GM18868 (cell line): Measurements from ENCODE around the gene PROCR.
"Not testable (repeated sequence)": the region's sequence is repeated elsewhere in the genome, so short reads cannot be mapped to it uniquely, and the experiment has no call there.

Experiments
- ATAC-seq: cut with Tn5 transposase; IDR thresholded peaks from one replicate; pipeline ENCODE4 v1.9.1; 2021; ENCODE audit warnings: mild to moderate bottlenecking, moderate library complexity; ENCODE audit not compliant: unreplicated experiment

The PROCR gene

DNA sequence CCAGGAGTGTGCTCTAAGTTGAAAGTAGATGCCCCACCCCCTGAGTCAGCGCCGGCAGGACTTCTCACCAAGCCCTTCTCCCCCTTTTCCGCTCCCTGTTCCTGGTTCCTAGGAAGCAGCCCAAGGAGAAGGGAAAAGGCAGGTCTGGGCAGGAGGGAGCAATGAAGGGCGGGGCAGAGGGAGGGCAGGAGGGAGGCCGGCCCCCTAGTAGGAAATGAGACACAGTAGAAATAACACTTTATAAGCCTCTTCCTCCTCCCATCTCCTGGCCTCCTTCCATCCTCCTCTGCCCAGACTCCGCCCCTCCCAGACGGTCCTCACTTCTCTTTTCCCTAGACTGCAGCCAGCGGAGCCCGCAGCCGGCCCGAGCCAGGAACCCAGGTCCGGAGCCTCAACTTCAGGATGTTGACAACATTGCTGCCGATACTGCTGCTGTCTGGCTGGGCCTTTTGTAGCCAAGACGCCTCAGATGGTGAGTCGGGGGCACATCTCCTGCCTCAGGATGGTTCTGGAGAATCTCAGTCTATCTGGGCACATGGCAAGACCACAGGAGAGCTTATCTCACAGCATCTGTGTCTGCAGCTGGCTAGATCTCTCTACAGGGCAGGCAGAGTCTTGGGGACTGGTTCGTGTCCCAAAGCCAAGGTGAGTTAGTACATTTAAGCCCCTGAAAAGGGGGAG, at the start of gene PROCR:
PROCR (plus strand) TSS at position 320 of the 681 bp plus-strand sequence; CDS start at position 403, 83 bp downstream.
- ATAC-seq, result no peak

DNA sequence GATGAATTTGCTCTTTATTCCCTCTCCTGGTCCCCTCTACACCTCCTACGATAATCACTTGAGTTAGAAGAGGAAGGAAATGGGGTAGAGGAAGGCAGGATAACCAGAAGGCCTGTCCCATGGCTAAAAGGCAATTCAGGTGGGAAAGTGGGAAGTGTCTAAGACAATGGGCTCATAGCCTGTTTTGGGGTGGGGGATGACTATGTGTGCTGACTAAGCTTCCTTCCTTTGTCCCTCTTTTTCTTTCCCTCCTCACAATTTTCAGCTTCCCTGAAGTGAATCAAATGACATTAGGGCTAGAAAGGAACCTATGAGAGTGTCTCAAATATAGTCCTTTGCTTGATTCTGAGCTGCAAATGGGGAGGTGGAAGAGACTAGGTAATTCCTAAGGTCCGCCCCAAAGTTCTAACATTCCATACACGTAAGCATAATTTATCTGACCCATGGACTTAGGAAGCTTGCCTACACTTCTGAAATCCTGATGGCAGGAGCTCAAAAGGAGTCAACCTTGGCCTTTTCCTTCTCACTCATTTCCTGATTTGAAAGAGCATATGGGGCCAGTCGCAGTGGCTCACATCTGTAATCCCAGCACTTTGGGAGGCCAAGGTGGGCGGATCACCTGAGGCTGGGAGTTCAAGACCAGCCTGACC, 49.0 kb upstream of the PROCR start:
- no peak for ATAC-seq

DNA sequence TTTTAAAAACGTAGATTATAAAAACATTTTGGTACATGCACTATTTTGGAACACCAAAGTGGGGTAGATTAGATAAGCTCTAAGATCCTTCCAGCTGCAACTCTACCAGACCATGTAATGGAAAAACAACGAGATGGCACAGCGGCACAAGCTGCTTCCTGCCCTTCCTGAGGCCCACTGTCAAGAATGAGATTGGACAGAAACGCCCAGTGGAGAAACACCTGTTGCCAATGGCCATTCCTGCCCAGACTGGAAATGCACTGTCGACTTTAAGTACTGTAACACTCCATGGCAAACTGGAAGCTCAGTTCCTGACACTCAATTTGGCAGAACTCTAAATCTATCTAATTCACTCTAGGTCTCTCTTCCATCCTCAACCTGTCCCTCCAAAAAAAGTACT, 46.1 kb upstream of the PROCR start:
- ATAC-seq, result no peak

DNA sequence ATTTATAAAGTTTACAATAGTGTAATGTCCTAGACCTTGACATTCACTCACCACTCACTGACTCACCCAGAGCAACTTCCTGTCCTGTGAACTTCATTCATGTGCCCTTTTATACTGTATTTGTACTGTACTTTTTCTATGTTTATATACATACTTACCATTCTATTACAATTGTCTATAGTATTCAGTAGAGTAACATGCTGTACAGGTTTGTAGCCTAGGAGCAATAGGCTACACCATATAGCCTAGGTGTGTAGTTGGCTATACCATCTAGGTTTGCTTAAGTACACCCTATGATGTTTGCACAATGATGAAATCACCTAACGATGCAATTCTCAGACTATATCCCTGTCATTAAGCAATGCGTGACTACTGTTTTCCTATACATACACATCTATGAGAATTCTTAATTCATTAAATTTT, 42.2 kb upstream of the PROCR start:
- ATAC-seq, result no peak

DNA sequence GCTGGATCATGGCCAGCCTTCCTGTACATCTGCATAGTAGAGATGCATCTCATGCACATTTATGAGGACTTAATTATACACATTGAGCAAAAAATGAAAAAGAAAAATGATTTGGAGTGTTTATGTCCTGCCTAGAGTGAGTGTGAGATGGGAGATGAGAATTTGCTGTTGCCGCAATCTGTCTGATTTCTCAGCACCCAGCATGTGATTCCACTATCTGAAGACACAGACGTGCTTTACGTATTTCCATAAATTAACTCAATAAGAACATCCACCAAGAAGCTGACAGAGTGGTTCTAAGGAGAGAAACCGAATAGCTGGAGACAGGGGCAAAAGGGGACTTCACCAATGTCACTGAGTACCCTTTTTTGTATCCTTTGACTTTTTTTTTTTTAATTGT, 39.9 kb upstream of the PROCR start:
- no peak for ATAC-seq

DNA sequence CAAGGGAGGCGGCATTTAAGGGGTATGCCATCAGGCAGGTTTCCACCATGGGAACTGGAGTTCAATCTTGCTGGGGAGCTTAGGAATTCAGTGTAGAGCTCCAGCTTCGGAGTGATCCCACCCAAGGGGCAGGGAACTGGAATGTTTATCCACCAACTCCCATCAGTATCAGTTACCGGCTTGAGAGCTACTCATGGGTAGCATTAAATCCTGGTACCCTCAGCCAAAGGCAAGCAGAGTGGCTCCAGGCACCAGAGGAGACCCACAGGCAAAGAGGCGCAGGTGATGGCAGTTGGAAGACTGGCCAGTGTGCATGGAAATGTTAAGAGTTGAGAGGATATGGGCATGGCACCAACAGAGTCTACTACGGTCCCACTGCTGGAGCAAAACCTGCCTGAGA, 38.8 kb upstream of the PROCR start:
- no peak for ATAC-seq

DNA sequence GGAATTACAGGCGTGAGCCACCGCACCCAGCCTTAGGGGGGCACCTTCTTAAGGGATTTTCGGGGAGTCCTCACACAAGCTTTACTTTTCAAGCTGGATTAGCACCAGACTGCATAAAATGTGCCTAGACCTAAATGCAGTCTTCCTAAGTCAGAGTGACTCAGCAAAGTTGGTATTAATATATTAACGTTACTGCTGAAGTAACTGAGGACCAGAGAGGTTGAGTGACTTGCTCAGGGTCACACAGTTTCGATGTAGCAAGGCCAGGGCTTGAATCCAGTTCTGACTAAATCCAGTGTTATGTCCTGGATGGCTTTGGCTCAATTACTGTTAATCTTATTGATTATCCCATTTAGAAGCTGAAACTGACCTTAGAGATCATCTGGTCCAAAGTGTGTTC, 38.1 kb upstream of the PROCR start:
- no peak for ATAC-seq

DNA sequence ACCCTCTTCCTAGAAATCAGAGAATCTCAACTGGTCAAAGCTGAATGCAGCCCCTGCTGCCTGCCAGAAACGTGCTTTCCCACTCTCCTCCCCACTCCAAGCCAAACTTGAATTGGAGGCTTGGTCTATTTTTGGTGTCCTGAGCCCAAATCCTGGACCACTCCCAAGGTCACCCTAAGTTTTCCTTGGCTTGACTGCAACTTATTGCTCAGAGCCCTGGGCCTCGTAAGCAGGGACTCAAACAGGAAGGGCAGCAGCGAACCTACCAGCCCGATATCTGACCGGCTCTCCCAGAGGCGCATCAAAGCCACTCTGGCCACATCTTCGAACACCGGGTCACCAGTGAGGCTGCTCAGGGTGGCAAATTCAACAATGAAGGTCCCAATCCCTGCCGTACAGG, 37.4 kb upstream of the PROCR start:
- no peak for ATAC-seq

DNA sequence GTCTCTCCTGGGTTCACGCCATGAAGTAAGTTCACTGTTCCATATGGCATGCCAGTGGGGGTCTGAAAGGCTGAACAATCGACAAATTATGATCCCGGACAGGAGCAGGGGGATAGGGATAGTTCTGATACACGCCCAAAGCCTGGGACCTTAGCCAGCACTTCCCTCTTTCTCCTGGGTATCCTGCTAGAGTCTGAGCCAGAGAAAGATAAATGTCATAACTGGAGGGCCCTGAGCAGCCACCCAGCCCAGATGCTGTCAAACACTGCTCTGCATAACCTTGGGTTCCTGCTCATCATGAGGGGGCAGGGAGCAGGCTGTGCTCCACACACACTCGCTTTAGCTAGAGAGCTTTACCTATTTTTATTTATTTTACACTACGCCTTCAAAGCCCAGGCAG, 37.0 kb upstream of the PROCR start:
- ATAC-seq, result no peak

DNA sequence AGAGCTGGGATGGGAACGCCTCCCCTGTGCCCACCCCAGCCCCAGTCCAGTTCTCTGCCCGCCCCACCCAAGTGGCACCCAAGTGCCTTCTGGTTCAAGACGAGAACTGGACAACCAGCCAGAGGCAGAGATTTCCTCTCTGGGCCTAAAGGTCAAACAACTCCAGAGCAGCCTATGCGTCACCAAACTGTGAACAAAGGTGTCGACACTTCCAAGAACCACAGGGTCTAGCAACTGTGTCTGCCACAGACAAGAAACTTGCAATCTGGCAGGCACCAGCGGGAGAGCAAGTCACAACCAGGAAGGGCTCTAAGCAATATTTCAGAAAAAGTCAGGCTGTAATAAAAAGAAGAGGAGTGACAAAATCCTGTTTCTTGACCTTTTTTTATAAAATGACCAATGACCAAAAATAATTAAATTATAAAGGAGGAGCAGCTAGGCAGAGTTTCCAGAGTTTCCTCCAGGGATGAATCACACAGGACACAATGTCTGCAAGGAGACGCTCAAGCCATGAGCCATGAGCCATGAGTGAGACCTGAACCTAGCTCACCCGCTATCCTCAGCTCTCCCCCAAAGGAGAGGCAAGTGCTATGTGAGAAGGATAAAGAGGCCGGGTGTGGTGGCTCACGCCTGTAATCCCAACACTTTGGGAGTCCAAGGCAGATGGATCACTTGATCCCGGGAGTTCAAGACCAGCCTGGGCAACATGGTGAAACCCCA, 35.8 kb upstream of the PROCR start:
- ATAC-seq, result no peak

DNA sequence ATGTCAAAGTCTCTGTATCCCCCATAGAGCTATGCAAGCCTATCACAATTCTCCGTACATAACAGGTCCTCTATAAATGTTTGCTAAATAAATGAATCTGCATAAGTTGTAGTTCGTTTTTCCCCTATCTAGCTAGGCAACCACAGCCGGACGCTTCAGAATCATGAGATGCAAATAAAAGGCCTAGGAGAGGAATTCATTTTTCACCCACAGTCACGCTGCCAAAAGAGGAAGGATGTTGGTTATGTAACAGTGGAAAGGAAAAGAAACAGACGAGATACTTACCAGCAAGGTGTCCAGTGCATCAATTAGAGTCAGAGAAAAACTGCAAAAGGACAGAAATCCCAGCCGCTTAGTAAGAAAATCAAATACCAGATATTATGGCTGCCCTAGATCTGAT, 27.2 kb upstream of the PROCR start:
- no peak for ATAC-seq

DNA sequence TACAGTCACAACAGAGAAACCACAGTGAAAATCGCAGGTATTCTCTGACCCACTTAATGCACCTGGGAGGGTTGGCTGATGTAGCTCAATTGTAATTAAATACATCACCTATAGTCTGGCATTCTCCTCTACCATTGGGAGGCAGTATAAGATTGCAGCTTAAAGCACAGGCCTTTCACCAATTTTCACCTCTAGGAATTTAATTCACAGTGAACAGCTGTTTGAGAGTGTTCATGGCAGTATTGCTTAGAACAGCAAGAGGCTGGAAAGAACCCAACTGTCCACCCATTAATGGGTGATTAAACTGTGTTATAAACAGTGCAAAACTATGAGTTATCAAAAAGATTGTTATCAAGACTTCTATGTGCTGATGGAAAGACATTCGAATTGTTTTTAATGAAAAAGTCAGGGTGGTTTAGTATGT, 26.7 kb upstream of the PROCR start:
- ATAC-seq, result no peak

DNA sequence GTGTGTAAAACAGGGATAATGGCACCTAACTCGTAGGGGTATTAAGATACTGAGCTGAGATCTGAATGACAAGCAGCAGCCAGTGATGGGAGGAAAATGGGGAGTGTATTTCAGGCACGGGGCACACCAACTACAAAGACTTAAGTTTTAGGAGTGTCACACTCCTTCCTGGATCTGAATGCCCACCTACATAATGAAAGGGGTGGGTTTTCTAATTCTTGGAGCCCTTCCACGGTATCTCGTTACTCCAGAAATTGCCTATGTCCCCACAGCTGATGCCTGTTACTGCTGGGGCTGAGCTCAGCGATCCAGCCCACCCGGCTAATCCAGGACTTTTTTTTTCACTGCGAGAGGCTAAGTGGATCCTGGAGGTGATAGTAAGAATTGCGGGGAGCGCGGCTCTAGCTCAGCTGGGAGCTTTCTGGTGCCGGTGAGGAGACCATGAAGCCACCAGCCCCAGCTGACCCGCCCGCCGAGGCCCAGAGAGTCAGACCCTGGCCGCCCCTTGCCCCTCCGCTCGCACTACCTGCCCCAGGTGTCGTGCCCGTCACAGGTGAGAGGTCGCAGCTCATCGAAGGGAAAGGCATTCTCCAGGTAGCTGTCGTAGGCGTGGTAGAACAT, 25.5 kb upstream of the PROCR start:
- peak; percentile 6 for ATAC-seq

DNA sequence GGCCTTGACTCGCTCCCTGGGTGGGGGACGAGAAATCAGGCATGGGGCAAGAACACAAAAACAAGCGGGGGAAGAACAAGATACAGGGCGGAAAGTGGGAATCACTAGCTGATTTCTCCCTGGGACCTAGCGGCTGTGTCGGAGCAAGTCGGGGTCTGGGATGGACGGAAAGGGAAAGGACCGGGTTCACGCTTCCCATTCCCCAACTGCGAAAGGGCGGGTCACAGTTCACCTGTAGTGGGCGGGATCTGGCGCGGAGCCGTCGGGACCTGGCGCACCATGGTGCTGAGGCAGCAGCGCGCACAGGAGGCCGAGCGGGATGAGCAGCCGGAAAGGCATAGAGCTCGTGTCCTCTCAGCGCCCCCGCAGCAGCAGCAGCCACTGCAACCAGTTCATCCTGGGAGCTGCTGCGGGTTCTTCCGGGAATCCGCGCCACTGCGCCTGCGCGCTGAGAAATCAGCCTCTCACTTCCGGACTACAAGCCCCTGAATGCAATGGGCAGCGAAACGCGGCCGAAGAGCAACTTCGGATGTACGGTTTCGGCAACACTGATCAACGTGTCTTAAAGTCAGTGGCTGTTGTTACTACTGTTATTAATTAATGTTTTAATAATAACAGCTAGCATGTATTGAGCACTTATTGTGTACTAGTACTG, 24.8 kb upstream of the PROCR start, which contains the start of gene EDEM2:
EDEM2 (minus strand) TSS at position 417 of the 655 bp plus-strand sequence; CDS start at position 339, 78 bp downstream.
- ATAC-seq, result peak; percentile 84

DNA sequence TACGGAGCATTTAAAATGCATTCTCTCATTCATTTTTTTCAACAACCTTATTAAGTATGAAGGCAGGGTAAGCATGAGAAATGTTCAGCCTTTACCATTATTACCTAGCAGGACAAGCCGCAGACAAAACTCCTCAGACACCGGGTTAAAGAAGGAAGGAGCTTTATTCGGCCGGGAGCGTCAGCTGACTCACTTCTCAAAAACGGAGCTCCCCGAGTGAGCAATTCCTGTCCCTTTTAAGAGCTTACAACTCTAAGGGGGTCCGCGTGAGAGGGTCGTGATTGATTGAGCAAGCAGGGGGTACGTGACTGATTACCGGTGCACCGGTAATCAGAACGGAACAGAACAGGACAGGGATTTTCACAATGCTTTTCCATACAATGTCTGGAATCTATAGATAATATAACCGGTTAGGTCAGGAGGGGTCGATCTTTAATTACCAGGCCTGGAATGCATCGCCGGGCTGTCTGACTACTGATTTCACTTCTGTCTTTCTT, 24.2 kb upstream of the PROCR start:
- peak; percentile 16 for ATAC-seq

DNA sequence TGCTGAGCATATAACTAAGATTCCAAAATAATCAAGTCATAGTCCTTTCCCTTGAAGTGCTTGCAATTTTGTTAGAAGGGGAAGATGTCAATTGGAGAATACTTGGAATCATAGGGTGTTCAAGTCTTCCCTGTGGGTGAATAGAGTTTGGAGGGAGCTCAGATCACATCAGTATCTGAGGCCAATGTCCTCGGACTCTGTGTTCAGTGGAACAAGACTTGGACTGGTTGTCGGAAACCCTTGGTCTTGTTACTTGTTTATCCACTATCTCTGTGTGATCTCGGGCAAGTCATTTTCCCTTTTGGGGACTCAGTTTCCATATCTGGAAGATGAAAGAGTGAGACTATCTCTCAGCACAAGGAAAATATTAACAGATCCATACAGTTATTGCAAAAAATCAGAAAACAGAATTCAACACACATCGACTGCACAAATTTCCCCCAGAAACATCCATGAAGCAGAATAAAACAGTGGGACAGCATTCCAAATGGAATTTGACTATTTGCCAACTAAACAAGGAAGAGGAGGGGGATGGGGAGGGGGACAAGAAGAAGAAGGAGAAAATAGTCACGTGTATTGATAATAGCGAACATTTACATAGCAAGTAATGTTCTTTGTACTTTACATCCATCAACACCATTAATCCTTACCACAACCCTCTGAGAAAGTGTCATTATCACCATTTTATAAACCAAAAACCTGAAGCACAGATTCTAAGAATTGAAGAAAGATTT, 20.9 kb upstream of the PROCR start:
- ATAC-seq, result no peak

DNA sequence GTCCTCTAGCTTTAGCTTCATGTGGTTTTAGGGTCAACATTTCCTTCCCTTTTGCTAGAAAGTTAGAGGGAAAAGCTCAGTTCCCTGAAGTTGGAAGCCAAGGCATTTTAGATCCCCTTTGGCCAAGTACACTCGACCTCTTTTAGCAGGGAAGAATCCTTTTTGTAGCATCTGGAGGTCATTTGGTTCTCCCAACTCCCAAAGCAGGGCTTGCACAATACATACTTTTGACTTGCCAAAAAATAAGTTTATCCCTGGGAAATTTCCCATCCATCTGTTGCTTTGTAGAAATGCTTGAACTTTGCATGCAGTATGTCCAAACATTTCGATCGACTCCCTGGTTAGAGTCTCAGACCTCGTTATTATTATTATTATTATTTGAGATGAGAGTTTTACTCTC, 20.1 kb upstream of the PROCR start:
- no peak for ATAC-seq

DNA sequence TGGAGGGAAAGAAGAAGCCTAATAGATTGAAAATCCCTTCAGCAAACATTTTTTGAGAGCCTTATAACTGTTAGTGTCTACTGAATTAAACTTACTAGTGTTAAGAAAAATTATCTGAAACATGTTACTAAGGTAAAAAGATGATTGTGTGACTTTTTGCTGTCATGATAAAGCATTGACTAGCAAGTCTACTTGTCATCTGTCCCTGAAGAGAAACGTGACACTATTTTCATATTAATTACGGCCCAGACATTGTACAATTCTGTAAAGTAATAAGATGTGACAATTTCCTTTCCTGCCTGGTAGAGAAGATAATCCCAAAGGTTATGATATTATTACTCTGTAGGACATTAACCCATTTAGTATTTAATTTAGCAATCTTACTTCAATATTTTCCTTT, 15.9 kb upstream of the PROCR start:
- ATAC-seq, result no peak

DNA sequence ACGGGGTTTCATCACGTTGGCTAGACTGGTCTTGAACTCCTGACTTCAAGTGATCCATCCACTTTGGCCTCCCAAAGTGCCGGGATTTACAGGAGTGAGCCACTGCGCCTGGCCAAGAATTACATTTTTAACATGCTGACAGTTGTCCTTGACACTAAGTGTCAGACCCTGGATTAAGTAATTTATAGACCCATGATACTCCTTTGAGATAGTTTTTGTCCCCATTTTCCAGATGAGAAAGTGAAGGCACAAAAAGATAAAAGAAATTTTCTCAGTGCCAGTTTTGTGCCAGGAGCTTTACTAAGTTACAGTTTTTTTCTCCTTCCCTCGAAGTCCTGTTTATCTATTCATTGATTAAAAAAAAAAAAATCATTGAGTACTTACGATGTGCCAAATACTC, 14.9 kb upstream of the PROCR start:
- ATAC-seq, result no peak

DNA sequence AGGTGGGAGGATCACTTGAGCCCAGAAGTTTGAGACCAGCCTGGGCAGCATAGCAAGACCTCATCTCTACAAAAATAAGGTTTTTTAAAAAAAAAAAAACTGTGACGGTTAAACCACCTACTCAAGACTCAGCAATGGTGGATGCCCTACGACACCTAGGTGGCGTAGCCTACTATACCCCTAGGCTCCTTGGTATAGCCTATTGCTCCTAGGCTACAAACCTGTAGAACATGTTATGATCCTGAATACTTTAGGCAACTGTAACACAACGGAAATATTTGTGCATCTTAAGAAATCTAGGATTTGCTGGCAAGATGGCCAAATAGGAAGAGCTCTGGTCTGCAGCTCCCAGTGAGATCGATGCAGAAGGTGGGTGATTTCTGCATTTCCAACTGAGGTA, 11.5 kb upstream of the PROCR start:
- not testable (repeated sequence) for ATAC-seq
